ENCODE data around the gene COL20A1.

The COL20A1 gene

DNA sequence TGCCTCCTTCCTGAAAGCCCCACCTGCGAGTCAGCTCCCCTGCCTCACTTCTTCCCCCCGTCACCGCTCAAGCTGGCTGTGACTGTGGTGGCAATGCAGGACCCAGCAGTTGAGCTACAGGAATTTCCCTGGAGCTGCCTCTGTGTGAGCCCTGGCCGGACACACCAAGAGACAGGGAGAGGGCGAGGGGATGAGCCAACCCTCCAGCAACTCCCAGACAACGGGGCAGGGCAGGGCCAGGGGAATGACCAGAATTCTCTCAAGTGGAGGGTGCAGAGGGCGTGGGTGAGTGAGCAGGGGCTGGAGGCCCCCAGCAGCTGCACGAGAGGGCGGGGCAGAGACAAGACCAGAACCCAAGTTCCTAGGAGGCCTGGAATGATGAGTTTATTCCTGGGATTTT lies 25.3 kb upstream of the COL20A1 start:
- Histone ChIP-seq H3K4me1 (ENCODE audit: insufficient read depth, poor library complexity, severe bottlenecking) (peaks cover 3% of the 10 kb centered on the region), H3K36me3 (ENCODE audit: low read depth) (no peaks in the 10 kb centered on the region), H3K9me3 (ENCODE audit: severe bottlenecking) (no peaks in the 10 kb centered on the region), H3K27me3 (ENCODE audit: insufficient read depth, poor library complexity, severe bottlenecking) (peaks cover 12% of the 10 kb centered on the region), H3K4me3 (ENCODE audit: severe bottlenecking) (no peak overlapping the region), H3K27ac (ENCODE audit: poor library complexity, severe bottlenecking) (no peak overlapping the region)
- TF ChIP-seq, protein P1, sequence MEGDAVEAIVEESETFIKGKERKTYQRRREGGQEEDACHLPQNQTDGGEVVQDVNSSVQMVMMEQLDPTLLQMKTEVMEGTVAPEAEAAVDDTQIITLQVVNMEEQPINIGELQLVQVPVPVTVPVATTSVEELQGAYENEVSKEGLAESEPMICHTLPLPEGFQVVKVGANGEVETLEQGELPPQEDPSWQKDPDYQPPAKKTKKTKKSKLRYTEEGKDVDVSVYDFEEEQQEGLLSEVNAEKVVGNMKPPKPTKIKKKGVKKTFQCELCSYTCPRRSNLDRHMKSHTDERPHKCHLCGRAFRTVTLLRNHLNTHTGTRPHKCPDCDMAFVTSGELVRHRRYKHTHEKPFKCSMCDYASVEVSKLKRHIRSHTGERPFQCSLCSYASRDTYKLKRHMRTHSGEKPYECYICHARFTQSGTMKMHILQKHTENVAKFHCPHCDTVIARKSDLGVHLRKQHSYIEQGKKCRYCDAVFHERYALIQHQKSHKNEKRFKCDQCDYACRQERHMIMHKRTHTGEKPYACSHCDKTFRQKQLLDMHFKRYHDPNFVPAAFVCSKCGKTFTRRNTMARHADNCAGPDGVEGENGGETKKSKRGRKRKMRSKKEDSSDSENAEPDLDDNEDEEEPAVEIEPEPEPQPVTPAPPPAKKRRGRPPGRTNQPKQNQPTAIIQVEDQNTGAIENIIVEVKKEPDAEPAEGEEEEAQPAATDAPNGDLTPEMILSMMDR (IDR thresholded peaks at IDR 0.05; ENCODE audit: poor library complexity, severe bottlenecking) = no peak
- DNase-seq (ENCODE audit: low spot score) = no peak
- ATAC-seq (ENCODE audit: low read depth) = no peak

DNA sequence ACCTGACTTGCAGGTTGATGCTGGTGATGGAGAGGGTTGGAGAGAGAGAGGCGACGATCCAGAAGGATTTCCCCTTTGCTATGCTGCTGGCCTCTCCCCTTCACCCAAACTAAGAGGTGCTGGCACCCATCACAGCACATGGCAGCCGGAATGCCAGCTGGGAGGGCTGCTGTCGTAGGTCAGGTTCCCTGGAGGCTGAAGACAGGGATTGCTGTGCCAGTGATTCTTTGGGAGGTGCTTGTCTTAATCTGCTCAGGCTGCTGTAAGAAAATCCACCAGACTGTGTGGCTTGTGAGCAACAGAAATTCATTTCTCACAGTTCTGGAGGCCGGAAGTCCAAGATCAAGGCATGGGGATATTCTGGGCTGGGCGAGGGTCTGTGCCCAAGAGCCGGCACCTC lies 24.7 kb upstream of the COL20A1 start:
- no peak overlapping the region for H3K4me3 ChIP-seq (ENCODE audit: severe bottlenecking)
- no peak overlapping the region for H3K27ac ChIP-seq (ENCODE audit: poor library complexity, severe bottlenecking)
- H3K4me1 ChIP-seq (ENCODE audit: insufficient read depth, poor library complexity, severe bottlenecking) = peaks cover 3% of the 10 kb centered on the region
- H3K27me3 ChIP-seq (ENCODE audit: insufficient read depth, poor library complexity, severe bottlenecking) = peaks cover 7% of the 10 kb centered on the region
- no peaks in the 10 kb centered on the region for H3K36me3 ChIP-seq (ENCODE audit: low read depth)
- ATAC-seq (ENCODE audit: low read depth) (no peak), DNase-seq (ENCODE audit: low spot score) (no peak)
- TF ChIP-seq, protein P1 (IDR thresholded peaks at IDR 0.05; ENCODE audit: poor library complexity, severe bottlenecking) = no peak
- no peaks in the 10 kb centered on the region for H3K9me3 ChIP-seq (ENCODE audit: severe bottlenecking)

DNA sequence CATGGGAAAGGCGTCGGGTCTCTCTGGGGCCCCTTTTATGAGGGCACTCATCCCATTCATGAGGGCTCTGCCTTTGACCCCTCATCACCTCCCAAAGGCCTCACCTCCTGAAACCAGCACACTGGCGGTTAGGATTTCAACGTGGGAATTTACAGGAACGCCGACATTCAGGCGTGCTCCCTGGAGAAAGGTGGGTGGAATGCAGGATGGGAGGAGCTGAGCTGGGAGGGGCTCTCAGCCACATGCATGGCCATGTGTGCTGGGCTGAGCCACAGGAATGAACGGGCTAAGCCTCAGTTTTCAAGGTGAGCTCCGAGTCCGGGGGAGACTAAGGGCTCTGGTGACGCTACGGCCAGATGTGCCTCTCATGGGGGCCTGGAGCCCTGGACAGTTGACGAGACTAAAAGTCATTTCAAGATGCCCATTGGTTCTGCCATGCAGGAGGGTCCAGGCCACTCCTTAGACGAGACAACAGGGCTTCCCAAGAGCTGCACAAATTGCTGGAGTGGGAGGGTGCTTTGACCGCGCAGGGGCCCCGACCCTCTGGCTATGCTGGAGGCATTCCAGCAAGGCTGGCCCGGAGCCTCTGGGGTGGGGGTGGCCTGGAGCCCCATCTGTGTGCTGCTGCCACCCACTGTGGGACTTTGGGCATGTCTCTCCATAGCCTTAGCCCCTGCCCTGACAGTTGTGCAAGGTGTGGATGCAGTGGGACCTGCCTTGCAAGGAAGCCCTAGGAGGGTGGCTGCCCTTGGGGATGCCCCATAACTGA lies 24.1 kb upstream of the COL20A1 start:
- no peak overlapping the region for H3K4me3 ChIP-seq (ENCODE audit: severe bottlenecking)
- ATAC-seq (ENCODE audit: low read depth) = 0 out of 3 replicates have a peak, but pooled peaks have one; percentile 8
- no peak for DNase-seq (ENCODE audit: low spot score)
- H3K4me1 ChIP-seq (ENCODE audit: insufficient read depth, poor library complexity, severe bottlenecking) = peaks cover 6% of the 10 kb centered on the region
- TF ChIP-seq, protein P1 (IDR thresholded peaks at IDR 0.05; ENCODE audit: poor library complexity, severe bottlenecking) = no peak
- H3K9me3 ChIP-seq (ENCODE audit: severe bottlenecking) = no peaks in the 10 kb centered on the region
- no peak overlapping the region for H3K27ac ChIP-seq (ENCODE audit: poor library complexity, severe bottlenecking)
- H3K27me3 ChIP-seq (ENCODE audit: insufficient read depth, poor library complexity, severe bottlenecking) = peaks cover 3% of the 10 kb centered on the region
- H3K36me3 ChIP-seq (ENCODE audit: low read depth) = no peaks in the 10 kb centered on the region

DNA sequence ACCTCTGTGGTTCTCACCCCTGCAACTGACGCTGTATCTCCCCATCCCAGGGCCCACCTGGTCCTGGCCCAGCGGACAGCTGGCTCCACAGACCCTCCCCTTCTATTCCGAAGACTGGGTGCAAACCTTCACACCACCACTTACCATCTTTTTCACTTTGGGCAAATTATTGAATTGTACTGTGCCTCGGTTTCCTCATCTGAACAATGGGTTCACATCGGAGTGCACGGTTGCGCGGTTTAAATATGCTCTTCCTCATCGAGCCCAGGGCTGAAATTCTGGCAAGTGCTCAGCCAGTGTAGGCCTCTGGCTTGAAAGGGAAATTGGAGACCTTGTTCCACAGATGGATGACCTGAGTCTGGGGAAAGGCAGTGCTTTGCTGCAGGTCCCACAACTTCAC lies 23.3 kb upstream of the COL20A1 start:
- no peak overlapping the region for H3K27ac ChIP-seq (ENCODE audit: poor library complexity, severe bottlenecking)
- no peak for DNase-seq (ENCODE audit: low spot score)
- H3K36me3 ChIP-seq (ENCODE audit: low read depth) = peaks cover 5% of the 10 kb centered on the region
- H3K27me3 ChIP-seq (ENCODE audit: insufficient read depth, poor library complexity, severe bottlenecking) = no peaks in the 10 kb centered on the region
- H3K9me3 ChIP-seq (ENCODE audit: severe bottlenecking) = no peaks in the 10 kb centered on the region
- peaks cover 9% of the 10 kb centered on the region for H3K4me1 ChIP-seq (ENCODE audit: insufficient read depth, poor library complexity, severe bottlenecking)
- no peak overlapping the region for H3K4me3 ChIP-seq (ENCODE audit: severe bottlenecking)
- no peak for ATAC-seq (ENCODE audit: low read depth)
- TF ChIP-seq, protein P1 (IDR thresholded peaks at IDR 0.05; ENCODE audit: poor library complexity, severe bottlenecking) = no peak
